Measurements from ENCODE around the gene PAPPA2. TPM values are rescaled to one million over a fixed set of nuclear protein-coding genes. Genes with fewer than 3 reads are reported as not detected.

PAPPA2 gene
- total and polyA plus RNA-seq, 10 of the 15 experiments (the other 5 are each of a cell fraction or from before 2014, with no cell fraction given) = under 0.01 to 0.06 (median 0.03) TPM; not detected in 7

DNA sequence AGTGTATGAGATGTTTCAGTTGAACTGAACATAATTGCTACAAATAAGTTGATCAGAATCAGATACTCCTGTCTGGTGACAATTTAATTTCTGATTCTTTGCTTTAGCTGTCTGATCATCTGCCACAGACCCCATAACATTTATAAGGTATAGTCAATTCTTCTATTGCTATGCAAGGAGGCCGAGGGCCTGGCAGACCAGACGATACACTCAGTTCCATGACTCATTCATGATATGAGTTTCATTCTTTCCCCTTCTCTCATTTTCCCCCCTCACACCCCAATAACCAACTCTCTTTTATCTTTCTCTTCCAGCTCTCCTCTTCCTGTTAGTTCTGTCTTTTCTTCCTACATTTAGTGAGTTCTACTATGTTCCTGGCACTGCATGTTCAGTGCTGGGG, 236.8 kb downstream of the PAPPA2 start:
- FAIRE-seq (no peak), DNase-seq (ENCODE audit: low read depth, low spot score) (no peak), ATAC-seq (no peak)
- WGBS (ENCODE audit: insufficient coverage, insufficient replicate concordance, low lambda C conversion rate, missing lambda C conversion rate) = 0% methylated on average over 2 of the region's 2 CpGs
- H3K36me3 ChIP-seq (ENCODE audit: control insufficient read depth in 2 of 2, insufficient read depth in 2 of 2, low read length in 1 of 2) = no peaks in the 10 kb centered on the region
- H3K27ac ChIP-seq (ENCODE audit: control insufficient read depth, insufficient read depth) = no peak overlapping the region
- intact Hi-C loops (cut with micrococcal nuclease; ENCODE audit: unreplicated experiment) (no loop called here), in situ Hi-C loops (cut with MboI) (no loop called here)
- RAD21 ChIA-PET (ENCODE audit: unreplicated experiment) = no interaction called here
- no peak overlapping the region for H3K4me2 ChIP-seq (ENCODE audit: control insufficient read depth, insufficient read depth)
- SMC1A ChIA-PET (ENCODE audit: uncharacterized antibody, unreplicated experiment) = no interaction called here
- no peaks in the 10 kb centered on the region for H3K79me2 ChIP-seq (ENCODE audit: control insufficient read depth, insufficient read depth, low read length)
- H3K4me1 ChIP-seq (ENCODE audit: control insufficient read depth, insufficient read depth, low read length) = no peaks in the 10 kb centered on the region
- H3K9me3 ChIP-seq (replicated peaks; ENCODE audit: control insufficient read depth, insufficient read depth, low read length) = no peaks in the 10 kb centered on the region
- H2AFZ ChIP-seq (ENCODE audit: control insufficient read depth, low read depth, low read length) = no peak overlapping the region
- no TSS peak for BruUV-seq (replicated peaks)
- no peaks in the 10 kb centered on the region; a peak in 1 of 4 replicates for H3K27me3 ChIP-seq (replicated peaks in 1 of 2; ENCODE audit: control insufficient read depth in 2 of 2, insufficient read depth in 2 of 2, low read length in 1 of 2)
- H3K4me3 ChIP-seq = no peak overlapping the region
- CTCF ChIA-PET = no interaction called here
- H4K20me1 ChIP-seq (ENCODE audit: control insufficient read depth, insufficient read depth) = no peaks in the 10 kb centered on the region
- POLR2A ChIA-PET = no interaction called here
- H3K9ac ChIP-seq (ENCODE audit: control insufficient read depth, insufficient read depth, low read length) = no peak overlapping the region
- TF ChIP-seq EZH2 (IDR thresholded peaks at IDR 0.05; ENCODE audit: borderline replicate concordance, control insufficient read depth, low read depth, low read length) (no peak), PML (IDR thresholded peaks at IDR 0.05; ENCODE audit: low read length) (no peak), ZNF687 (IDR thresholded peaks at IDR 0.05) (no peak), HCFC1 (IDR thresholded peaks at IDR 0.05; ENCODE audit: low read length) (no peak), CEBPB (IDR thresholded peaks at IDR 0.05; ENCODE audit: borderline replicate concordance in 1 of 2, low read depth in 2 of 2, low read length in 2 of 2) (no peak), MYC (IDR thresholded peaks at IDR 0.05; ENCODE audit: insufficient read depth, insufficient read length, insufficient replicate concordance, low read length, severe bottlenecking) (no peak), BMI1 (IDR thresholded peaks at IDR 0.05; ENCODE audit: borderline replicate concordance) (no peak), SMARCA5 (IDR thresholded peaks at IDR 0.05) (no peak), CHD4 (IDR thresholded peaks at IDR 0.05) (no peak), TARDBP (IDR thresholded peaks at IDR 0.05; ENCODE audit: borderline replicate concordance) (no peak)
- TF ChIP-seq, protein P1, sequence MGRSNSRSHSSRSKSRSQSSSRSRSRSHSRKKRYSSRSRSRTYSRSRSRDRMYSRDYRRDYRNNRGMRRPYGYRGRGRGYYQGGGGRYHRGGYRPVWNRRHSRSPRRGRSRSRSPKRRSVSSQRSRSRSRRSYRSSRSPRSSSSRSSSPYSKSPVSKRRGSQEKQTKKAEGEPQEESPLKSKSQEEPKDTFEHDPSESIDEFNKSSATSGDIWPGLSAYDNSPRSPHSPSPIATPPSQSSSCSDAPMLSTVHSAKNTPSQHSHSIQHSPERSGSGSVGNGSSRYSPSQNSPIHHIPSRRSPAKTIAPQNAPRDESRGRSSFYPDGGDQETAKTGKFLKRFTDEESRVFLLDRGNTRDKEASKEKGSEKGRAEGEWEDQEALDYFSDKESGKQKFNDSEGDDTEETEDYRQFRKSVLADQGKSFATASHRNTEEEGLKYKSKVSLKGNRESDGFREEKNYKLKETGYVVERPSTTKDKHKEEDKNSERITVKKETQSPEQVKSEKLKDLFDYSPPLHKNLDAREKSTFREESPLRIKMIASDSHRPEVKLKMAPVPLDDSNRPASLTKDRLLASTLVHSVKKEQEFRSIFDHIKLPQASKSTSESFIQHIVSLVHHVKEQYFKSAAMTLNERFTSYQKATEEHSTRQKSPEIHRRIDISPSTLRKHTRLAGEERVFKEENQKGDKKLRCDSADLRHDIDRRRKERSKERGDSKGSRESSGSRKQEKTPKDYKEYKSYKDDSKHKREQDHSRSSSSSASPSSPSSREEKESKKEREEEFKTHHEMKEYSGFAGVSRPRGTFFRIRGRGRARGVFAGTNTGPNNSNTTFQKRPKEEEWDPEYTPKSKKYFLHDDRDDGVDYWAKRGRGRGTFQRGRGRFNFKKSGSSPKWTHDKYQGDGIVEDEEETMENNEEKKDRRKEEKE (IDR thresholded peaks at IDR 0.05) = no peak
- TF ChIP-seq, protein P2, sequence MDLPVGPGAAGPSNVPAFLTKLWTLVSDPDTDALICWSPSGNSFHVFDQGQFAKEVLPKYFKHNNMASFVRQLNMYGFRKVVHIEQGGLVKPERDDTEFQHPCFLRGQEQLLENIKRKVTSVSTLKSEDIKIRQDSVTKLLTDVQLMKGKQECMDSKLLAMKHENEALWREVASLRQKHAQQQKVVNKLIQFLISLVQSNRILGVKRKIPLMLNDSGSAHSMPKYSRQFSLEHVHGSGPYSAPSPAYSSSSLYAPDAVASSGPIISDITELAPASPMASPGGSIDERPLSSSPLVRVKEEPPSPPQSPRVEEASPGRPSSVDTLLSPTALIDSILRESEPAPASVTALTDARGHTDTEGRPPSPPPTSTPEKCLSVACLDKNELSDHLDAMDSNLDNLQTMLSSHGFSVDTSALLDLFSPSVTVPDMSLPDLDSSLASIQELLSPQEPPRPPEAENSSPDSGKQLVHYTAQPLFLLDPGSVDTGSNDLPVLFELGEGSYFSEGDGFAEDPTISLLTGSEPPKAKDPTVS (IDR thresholded peaks at IDR 0.05; ENCODE audit: low read depth, low read length) = no peak
- TF ChIP-seq, protein P3, sequence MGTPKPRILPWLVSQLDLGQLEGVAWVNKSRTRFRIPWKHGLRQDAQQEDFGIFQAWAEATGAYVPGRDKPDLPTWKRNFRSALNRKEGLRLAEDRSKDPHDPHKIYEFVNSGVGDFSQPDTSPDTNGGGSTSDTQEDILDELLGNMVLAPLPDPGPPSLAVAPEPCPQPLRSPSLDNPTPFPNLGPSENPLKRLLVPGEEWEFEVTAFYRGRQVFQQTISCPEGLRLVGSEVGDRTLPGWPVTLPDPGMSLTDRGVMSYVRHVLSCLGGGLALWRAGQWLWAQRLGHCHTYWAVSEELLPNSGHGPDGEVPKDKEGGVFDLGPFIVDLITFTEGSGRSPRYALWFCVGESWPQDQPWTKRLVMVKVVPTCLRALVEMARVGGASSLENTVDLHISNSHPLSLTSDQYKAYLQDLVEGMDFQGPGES (IDR thresholded peaks at IDR 0.05) = no peak
